Heart right ventricle (tissue), 16 donors: ENCODE results near the gene ZNF581. TPM values are rescaled to one million over a fixed set of nuclear protein-coding genes. Genes with fewer than 3 reads are reported as not detected.

Source experiments
- ATAC-seq, 8 donors: fragments of 200-7000 bp; cut with Tn5 transposase; one replicate each; pipeline ENCODE4 v1.9.1; 2020; ENCODE audit warnings: mild to moderate bottlenecking in 8 of 8, moderate library complexity in 8 of 8, moderate number of reproducible peaks in 1 of 8
- DNase-seq, 2 donors: peaks; one replicate each; pipeline ENCODE4 v3.0.0-alpha.2; 2020
- H3K27ac ChIP-seq, 10 donors: fragments of 200-600 bp; sonication (generic) in 2 of 10; one replicate each; pipeline versions ENCODE4 v1.5.0 to v1.8.0; 2020 to 2022; ENCODE audit warnings: mild to moderate bottlenecking in 3 of 10
- H3K27me3 ChIP-seq, 7 donors: fragments of 200-600 bp; one replicate each; pipeline ENCODE4 v1.8.0; 2021 to 2022; ENCODE audit warnings: mild to moderate bottlenecking in 2 of 7
- H3K36me3 ChIP-seq, 9 donors: fragments of 200-600 bp; sonication (generic) in 1 of 9; one replicate each; pipeline versions ENCODE4 v1.5.0 to v1.8.0; 2020 to 2022; ENCODE audit warnings: mild to moderate bottlenecking in 2 of 9
- H3K4me1 ChIP-seq, 9 donors: fragments of 200-600 bp; sonication (generic) in 1 of 9; one replicate each; pipeline versions ENCODE4 v1.5.0 to v1.8.0; 2020 to 2022; ENCODE audit warnings: mild to moderate bottlenecking in 4 of 9
- H3K4me3 ChIP-seq, 10 donors: fragments of 200-600 bp; sonication (generic) in 2 of 10; one replicate each; pipeline versions ENCODE4 v1.5.0 to v1.8.0; 2020 to 2022; ENCODE audit warnings: mild to moderate bottlenecking in 7 of 10, moderate library complexity in 2 of 10
- H3K9me3 ChIP-seq, 11 donors: fragments of 200-600 bp in 10 of 11; sonication (generic) in 2 of 11; one replicate each; pipeline versions ENCODE4 v1.5.0 to v1.8.0; 2013 to 2022; ENCODE audit warnings: mild to moderate bottlenecking in 2 of 11, control low read depth in 1 of 11, moderate library complexity in 1 of 11
- WGBS, 2 donors: extraction: QIAGEN DNeasy Blood & Tissue Kit; methylation state at CpG; one replicate each; pipeline ENCODE4 v1.1.7; 2013; ENCODE audit warnings: inconsistent platforms in 1 of 2; 5-methylcytosine and 5-hydroxymethylcytosine counted together
- intact Hi-C, 10 donors: fragments of 100-400 bp; cut with DNase I; formaldehyde crosslinking; loops; one replicate each; pipeline versions ENCODE4 v1.11.1 to v1.14.2; 2022
- polyA plus RNA-seq, 2 donors: library from polyadenylated mRNA; stranded (reverse); fragments of 200-250 nt; gene quantifications; one replicate each; pipeline ENCODE4 v1.2.3, GENCODE V29; 2013
- total RNA-seq, 10 donors: library from RNA; stranded (reverse); fragmentation: NEBNext Ultra II Directional in 3 of 10; extraction: Animal tissue kit (Norgen Biotek cat#: 25700) in 3 of 10; gene quantifications; one replicate each; pipeline versions ENCODE4 v1.2.1 to v1.2.4, GENCODE V29; 2021 to 2023
- TF ChIP-seq, protein P1 (sequence below), 9 donors: fragments of 200-600 bp; sonication (generic) in 2 of 9; IDR thresholded peaks; one replicate each; pipeline versions ENCODE4 v1.5.0 to v1.8.0; 2021 to 2022; ENCODE audit warnings: antibody characterized with exemption in 9 of 9, mild to moderate bottlenecking in 5 of 9, moderate library complexity in 1 of 9
- donor health status: Arrhythmogenic right ventricular cardiomyopathy.
- donor health status: ischemic (EF 13 %, LVEDD 7.1; RV severe dilation, severe dysfunction).
- donor health status: healthy with polysubstance abuse.
- donor health status: DM: no; HTN: yes; CAD: no.
- donor health status: DM: no; HTN: no; CAD: no.
- donor health status: ischemic (EF 25% LVEDD 6.9; RV normal size, moderate dysfunction).
- donor health status: ischemic (EF 25% LVEDD 5.7; RV mildly dilated, moderate dysfunction).
- donor health status: healthy.
- donor health status: DM: yes; HTN: yes; CAD: no.
- donor health status: Ischemic cardiomyopathy.
- donor health status: ischemic (EF 35%, LVEDD 5.7; RV mildly dilated, moderate dysfunction).
- donor health status: nonischemic (EF 11% LVEDD 7.7; RV severe dilation, severe dysfunction).
- donor health status: DM: yes; HTN: yes; CAD: no.
- donor health status: PGD.
- donor health status: ischemic (EF 29% LVEDD 5.4; RV normal size, mild dysfunction).
- donor health status: nonischemic (EF 23%, LVEDD 6.1; RV moderate dilation, normal function).

Gene ZNF581
- total and polyA plus RNA-seq, 12 donors: 4.0 to 15.6 (median 6.5) TPM

DNA sequence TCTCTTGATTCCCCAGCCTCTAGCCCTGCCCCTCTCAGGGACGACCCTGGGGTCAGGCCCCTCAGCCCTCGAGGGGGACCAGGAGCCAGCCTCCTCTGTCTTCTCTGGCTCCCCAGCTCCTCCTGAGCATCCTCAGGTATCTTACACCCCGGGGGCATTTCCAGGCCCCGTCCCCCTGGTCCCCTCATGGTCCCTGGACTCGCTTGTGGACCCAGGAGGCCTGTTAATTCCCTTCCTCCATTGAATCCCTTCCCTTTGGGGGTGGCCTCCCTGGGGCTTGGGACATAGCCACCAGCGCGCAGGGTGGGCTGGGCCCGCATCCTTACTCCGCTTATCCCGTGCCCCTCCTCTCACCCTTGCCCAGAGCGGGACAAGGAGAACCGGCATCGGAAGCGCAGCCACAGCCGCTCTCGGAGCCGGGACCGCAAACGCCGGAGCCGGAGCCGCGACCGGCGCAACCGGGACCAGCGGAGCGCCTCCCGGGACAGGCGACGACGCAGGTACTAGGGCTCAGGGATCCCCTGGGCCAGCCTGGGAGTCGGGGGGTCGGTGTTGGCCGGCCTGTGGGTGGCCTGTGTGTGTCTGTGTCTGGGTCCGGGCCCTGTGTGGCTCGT is 15.5 kb downstream of the ZNF581 start:
- Histone ChIP-seq H3K27me3 (no peaks in the 10 kb centered on the region), H3K9me3 (no peaks in the 10 kb centered on the region), H3K4me3 (peak overlapping the region in 1 of 10 donors; percentile 97), H3K4me1 (peaks cover 35 to 53% (median 43%) of the 10 kb centered on the region in 9 donors), H3K36me3 (peaks cover 0 to 56% (median 29%) of the 10 kb centered on the region in 9 donors), H3K27ac (no peak overlapping the region)
- TF ChIP-seq, protein P1, sequence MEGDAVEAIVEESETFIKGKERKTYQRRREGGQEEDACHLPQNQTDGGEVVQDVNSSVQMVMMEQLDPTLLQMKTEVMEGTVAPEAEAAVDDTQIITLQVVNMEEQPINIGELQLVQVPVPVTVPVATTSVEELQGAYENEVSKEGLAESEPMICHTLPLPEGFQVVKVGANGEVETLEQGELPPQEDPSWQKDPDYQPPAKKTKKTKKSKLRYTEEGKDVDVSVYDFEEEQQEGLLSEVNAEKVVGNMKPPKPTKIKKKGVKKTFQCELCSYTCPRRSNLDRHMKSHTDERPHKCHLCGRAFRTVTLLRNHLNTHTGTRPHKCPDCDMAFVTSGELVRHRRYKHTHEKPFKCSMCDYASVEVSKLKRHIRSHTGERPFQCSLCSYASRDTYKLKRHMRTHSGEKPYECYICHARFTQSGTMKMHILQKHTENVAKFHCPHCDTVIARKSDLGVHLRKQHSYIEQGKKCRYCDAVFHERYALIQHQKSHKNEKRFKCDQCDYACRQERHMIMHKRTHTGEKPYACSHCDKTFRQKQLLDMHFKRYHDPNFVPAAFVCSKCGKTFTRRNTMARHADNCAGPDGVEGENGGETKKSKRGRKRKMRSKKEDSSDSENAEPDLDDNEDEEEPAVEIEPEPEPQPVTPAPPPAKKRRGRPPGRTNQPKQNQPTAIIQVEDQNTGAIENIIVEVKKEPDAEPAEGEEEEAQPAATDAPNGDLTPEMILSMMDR (IDR thresholded peaks at IDR 0.05): no peak
- ATAC-seq: no peak
- DNase-seq: no peak
- WGBS, 2 donors: 90% methylated on average over 37 of the region's 37 CpGs
- intact Hi-C loops: no loop called here

DNA sequence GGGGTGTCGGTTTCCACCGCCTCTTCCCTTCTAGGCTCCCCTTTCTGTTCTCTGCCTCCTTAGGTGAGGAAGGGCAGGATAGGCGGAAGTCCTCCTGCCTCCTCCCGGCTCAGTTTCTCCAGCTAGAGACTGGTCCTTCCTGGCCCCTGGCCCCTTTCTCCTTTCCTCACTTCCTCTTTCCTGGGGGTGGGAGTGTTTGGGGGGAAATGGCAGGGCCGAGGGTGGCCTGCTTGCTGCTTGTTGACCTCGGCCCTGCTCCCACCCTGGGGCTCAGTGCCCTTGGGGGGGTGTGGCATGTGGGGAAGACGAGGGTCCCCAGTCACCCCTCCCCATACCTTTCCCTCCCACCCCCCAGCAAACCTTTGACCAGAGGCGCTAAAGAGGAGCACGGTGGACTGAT is 16.4 kb downstream of the ZNF581 start:
- Histone ChIP-seq H3K36me3 (peaks cover 0 to 65% (median 38%) of the 10 kb centered on the region in 9 donors), H3K9me3 (no peaks in the 10 kb centered on the region), H3K4me3 (no peak overlapping the region), H3K27ac (no peak overlapping the region), H3K4me1 (peaks cover 35 to 53% (median 43%) of the 10 kb centered on the region in 9 donors), H3K27me3 (no peaks in the 10 kb centered on the region)
- ATAC-seq (no peak), DNase-seq (no peak)
- 66 to 67% methylated on average over 9 of the region's 9 CpGs for WGBS, 2 donors
- TF ChIP-seq, protein P1 (IDR thresholded peaks at IDR 0.05): no peak
- intact Hi-C loops: no loop called here

DNA sequence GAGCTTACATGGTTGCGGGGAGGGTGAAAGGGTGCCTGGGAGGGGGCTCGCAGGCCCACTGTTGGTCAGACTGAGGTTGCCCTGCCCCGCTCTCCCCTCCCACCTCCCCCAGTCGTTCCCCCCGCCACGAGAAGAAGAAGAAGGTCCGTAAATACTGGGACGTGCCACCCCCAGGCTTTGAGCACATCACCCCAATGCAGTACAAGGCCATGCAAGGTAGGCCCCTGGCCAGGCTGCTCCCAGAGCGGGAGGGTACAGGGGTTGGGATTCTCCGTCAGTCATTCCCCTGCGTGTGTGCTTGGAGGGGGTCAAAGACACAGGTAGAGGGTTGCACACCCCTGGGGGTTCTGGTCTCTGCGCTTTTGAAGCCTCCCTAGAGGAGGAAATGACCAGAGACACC is 17.0 kb downstream of the ZNF581 start:
- Histone ChIP-seq H3K9me3 (no peaks in the 10 kb centered on the region), H3K27ac (no peak overlapping the region), H3K27me3 (no peaks in the 10 kb centered on the region), H3K4me3 (no peak overlapping the region), H3K4me1 (peaks cover 35 to 53% (median 43%) of the 10 kb centered on the region in 9 donors), H3K36me3 (peaks cover 0 to 70% (median 40%) of the 10 kb centered on the region in 9 donors)
- TF ChIP-seq, protein P1 (IDR thresholded peaks at IDR 0.05): no peak
- intact Hi-C loops: no loop called here
- WGBS, 2 donors: 84 to 87% methylated on average over 11 to 12 of the region's 12 CpGs
- ATAC-seq (no peak), DNase-seq (no peak)

DNA sequence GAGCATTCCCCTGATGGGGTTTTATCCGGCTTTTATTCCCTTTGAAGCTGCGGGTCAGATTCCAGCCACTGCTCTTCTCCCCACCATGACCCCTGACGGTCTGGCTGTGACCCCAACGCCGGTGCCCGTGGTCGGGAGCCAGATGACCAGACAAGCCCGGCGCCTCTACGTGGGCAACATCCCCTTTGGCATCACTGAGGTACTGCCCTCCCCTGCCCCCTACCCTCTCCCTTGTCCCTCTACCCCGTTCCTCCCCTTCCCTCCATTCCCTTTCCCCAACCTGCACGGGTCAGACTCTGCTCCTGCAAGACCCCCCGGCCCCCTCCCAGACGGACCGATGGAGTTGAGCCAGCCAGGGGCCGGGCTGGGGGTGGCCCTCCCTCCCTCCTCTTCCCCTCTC is 17.5 kb downstream of the ZNF581 start:
- intact Hi-C loops: no loop called here
- TF ChIP-seq, protein P1 (IDR thresholded peaks at IDR 0.05): no peak
- H3K9me3 ChIP-seq: no peaks in the 10 kb centered on the region
- ATAC-seq (no peak), DNase-seq (no peak)
- no peak overlapping the region for H3K4me3 ChIP-seq
- WGBS, 2 donors: 74 to 75% methylated on average over 16 of the region's 16 CpGs
- H3K27me3 ChIP-seq: no peaks in the 10 kb centered on the region
- H3K36me3 ChIP-seq: peaks cover 0 to 75% (median 46%) of the 10 kb centered on the region in 9 donors
- no peak overlapping the region for H3K27ac ChIP-seq
- H3K4me1 ChIP-seq: peaks cover 33 to 47% (median 39%) of the 10 kb centered on the region in 9 donors
